Measurements from ENCODE around the gene TCF7L2. TPM values are rescaled to one million over a fixed set of nuclear protein-coding genes. Genes with fewer than 3 reads are reported as not detected.

Gene TCF7L2
- total and polyA plus RNA-seq, 8 donors = 6.7 to 179 (median 61.7) TPM

- Histone ChIP-seq H3K27me3 (no peaks in the 10 kb centered on the region), H3K4me3 (no peak overlapping the region), H3K4me1 (peaks cover 16 to 96% (median 56%) of the 10 kb centered on the region in 4 donors), H3K9me3 (no peaks in the 10 kb centered on the region), H3K36me3 (peaks cover 0 to 3% (median 0%) of the 10 kb centered on the region in 4 donors), H3K27ac (peak overlapping the region in 4 of 5 donors; percentile 16 to 62 (median 54))
- no peak for DNase-seq
- TF ChIP-seq POLR2AphosphoS5 (IDR thresholded peaks at IDR 0.05) (peak in 1 of 3 donors; percentile 20), EP300 (IDR thresholded peaks at IDR 0.05) (no peak), POLR2A (IDR thresholded peaks at IDR 0.05) (no peak), CTCF (IDR thresholded peaks at IDR 0.05) (no peak)
- 66 to 78% (median 75%) methylated on average over 10 of the region's 10 CpGs for WGBS, 5 donors
- intact Hi-C loops (cut with DNase I; ENCODE audit: low total_unique reads) = no loop called here
Observed at GRCh38 chr10:113053091-113053490, 103.0 kb downstream of the TCF7L2 start.

- no peak for TF ChIP-seq CTCF (IDR thresholded peaks at IDR 0.05)
- no peak for TF ChIP-seq POLR2AphosphoS5 (IDR thresholded peaks at IDR 0.05)
- TF ChIP-seq EP300 (IDR thresholded peaks at IDR 0.05) = no peak
- TF ChIP-seq POLR2A (IDR thresholded peaks at IDR 0.05) = no peak
- DNase-seq = no peak
- WGBS, 5 donors = 63 to 86% (median 74%) methylated on average over 5 of the region's 5 CpGs
- intact Hi-C loops (cut with DNase I; ENCODE audit: low total_unique reads) = no loop called here
- Histone ChIP-seq H3K4me3 (no peak overlapping the region), H3K36me3 (peaks cover 0 to 3% (median 0%) of the 10 kb centered on the region in 4 donors), H3K4me1 (peaks cover 23 to 96% (median 57%) of the 10 kb centered on the region in 4 donors), H3K27ac (peak overlapping the region in 4 of 5 donors; percentile 16 to 62 (median 54)), H3K27me3 (no peaks in the 10 kb centered on the region), H3K9me3 (no peaks in the 10 kb centered on the region)
Observed at GRCh38 chr10:113053881-113054280, 103.8 kb downstream of the TCF7L2 start.

GRCh38 chr10:113055458-113055857, 105.4 kb downstream of the TCF7L2 start:
- peaks cover 39 to 97% (median 69%) of the 10 kb centered on the region in 4 donors for H3K4me1 ChIP-seq
- no peaks in the 10 kb centered on the region for H3K9me3 ChIP-seq
- 88 to 100% (median 91%) methylated on average over 1 of the region's 1 CpG for WGBS, 5 donors
- no peaks in the 10 kb centered on the region for H3K36me3 ChIP-seq
- H3K4me3 ChIP-seq = no peak overlapping the region
- DNase-seq = no peak
- peak overlapping the region in 2 of 5 donors; percentile 81 to 82 for H3K27ac ChIP-seq
- no peak for TF ChIP-seq EP300 (IDR thresholded peaks at IDR 0.05)
- no peak for TF ChIP-seq CTCF (IDR thresholded peaks at IDR 0.05)
- TF ChIP-seq POLR2AphosphoS5 (IDR thresholded peaks at IDR 0.05) = no peak
- TF ChIP-seq POLR2A (IDR thresholded peaks at IDR 0.05) = no peak
- H3K27me3 ChIP-seq = no peaks in the 10 kb centered on the region
- intact Hi-C loops (cut with DNase I; ENCODE audit: low total_unique reads) = no loop called here

- Histone ChIP-seq H3K36me3 (no peaks in the 10 kb centered on the region), H3K9me3 (no peaks in the 10 kb centered on the region), H3K27me3 (no peaks in the 10 kb centered on the region), H3K4me1 (peaks cover 45 to 97% (median 73%) of the 10 kb centered on the region in 4 donors), H3K4me3 (no peak overlapping the region), H3K27ac (peak overlapping the region in 4 of 5 donors; percentile 52 to 82 (median 81))
- 73 to 82% (median 79%) methylated on average over 5 of the region's 5 CpGs for WGBS, 5 donors
- TF ChIP-seq POLR2A (IDR thresholded peaks at IDR 0.05) (no peak), CTCF (IDR thresholded peaks at IDR 0.05) (no peak), POLR2AphosphoS5 (IDR thresholded peaks at IDR 0.05) (no peak), EP300 (IDR thresholded peaks at IDR 0.05) (no peak)
- intact Hi-C loops (cut with DNase I; ENCODE audit: low total_unique reads) = no loop called here
- no peak for DNase-seq
Observed at GRCh38 chr10:113056030-113056429, 106.0 kb downstream of the TCF7L2 start.

Data from stomach (tissue), 9 donors.